ENCODE results near the gene CRY2.

Gene CRY2

DNA sequence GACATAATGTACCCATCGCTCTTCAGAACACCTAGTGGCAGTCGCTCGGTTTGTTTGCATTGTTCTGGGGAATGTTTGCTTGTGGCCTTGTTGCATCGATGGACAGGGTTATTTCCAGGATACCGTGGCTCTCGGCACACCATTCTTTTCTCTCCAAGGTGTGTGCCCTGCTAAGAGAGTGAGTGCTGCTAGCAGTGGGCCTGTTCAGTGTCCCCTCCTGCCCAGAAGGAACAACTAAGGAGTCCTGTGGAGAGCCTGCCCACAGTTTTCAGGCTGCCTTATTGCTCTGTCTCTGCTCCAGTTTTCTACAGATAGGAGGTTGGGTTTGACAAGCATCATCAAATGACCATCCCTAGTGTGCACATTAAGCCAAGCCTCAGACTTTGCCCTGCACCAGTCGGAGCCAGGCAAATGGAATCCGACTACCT, 1.4 kb downstream of the CRY2 start:
- DNase-seq (ENCODE audit: low read depth): no peak

DNA sequence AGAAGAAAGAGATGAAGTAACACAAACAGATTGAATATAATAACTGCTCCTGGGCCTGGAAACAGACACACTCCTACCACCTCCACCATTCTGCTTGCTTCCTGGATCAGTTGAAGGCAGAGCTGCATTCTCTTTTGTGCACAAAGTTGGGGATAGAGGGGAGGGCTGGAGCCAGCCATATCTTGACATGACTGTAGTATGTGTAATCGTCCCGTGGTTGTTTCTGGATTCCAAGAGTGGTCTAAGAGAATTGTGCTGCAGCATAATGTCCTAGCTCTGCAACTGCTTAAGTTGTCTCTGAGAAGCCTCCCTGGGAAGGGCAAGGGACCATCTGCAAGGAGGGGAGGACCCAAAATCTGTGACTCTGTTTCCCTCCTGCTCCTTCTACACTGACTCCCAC, 3.2 kb downstream of the CRY2 start:
- DNase-seq (ENCODE audit: low read depth): no peak

DNA sequence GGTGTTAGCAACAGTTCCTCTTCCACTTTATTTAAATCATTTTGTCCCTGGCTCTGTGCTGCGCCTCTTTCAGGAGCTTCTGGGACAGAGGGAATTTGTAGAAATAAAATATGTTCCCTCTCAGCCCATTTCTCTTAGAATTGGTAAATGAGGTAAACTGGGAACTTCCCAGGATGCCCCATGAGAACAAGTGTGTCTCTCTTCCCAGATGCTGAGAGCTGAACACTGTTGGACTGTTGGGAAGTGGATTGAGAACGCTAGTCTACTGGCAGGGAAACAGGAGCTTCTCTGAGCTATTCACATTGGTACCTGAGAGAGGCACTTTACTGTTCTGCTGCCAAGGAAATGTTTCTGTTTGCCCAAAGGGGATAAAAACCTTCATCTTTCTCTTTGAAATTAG, 4.0 kb downstream of the CRY2 start:
- DNase-seq (ENCODE audit: low read depth): no peak

DNA sequence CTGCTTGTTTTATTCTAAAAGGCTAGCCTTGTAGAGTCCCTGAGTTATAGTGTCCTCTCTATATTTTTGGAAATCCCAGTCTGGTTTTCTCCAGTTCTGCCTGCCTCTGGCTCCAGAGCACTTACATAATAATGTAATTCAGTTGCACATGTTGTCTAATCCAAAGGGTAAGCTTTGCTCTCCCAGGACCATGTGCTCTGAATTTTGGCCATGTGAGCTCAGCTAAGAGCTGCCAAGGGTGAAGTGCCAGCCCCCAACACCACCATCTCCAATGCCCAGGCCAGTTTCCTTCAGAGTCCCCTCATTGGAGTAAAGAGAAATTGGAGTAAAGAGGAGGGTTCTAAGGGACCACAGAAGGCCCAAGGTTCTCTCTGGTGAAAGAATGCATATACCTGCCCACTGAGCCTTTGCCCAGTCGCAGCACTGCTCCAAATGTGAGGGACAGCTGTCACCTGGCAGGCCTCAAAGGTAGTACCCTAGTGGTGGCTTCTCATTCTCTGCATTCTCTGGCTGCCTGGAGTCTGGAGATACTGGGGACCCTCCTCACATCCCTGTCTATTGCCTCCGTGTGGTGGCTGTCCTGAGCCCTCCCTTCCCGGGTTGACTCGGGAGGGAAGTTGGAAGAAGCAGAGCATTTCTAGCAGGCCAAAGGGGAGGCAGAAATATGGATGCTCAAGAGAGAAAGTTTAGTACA, 4.9 kb downstream of the CRY2 start:
- DNase-seq (ENCODE audit: low read depth): no peak

DNA sequence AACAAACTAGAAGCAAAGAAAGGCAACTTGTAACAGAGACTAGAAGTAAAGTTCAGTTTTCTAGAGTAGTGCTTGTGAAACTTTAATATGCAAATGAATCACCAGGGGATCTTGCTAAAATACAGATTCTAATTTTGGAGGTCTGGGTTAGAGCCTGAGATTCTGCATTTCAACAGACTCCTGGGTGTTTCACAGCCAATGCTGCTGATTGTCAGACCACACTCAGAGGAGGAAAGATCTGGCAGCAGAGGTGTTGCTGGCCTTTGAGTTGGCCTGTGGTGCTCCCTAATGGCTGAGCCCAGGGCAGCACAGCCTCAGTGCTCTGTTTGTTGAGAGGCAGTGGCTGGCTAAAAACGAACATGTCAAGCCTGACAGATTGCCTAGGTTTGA, 5.4 kb downstream of the CRY2 start:
- DNase-seq (ENCODE audit: low read depth): no peak

DNA sequence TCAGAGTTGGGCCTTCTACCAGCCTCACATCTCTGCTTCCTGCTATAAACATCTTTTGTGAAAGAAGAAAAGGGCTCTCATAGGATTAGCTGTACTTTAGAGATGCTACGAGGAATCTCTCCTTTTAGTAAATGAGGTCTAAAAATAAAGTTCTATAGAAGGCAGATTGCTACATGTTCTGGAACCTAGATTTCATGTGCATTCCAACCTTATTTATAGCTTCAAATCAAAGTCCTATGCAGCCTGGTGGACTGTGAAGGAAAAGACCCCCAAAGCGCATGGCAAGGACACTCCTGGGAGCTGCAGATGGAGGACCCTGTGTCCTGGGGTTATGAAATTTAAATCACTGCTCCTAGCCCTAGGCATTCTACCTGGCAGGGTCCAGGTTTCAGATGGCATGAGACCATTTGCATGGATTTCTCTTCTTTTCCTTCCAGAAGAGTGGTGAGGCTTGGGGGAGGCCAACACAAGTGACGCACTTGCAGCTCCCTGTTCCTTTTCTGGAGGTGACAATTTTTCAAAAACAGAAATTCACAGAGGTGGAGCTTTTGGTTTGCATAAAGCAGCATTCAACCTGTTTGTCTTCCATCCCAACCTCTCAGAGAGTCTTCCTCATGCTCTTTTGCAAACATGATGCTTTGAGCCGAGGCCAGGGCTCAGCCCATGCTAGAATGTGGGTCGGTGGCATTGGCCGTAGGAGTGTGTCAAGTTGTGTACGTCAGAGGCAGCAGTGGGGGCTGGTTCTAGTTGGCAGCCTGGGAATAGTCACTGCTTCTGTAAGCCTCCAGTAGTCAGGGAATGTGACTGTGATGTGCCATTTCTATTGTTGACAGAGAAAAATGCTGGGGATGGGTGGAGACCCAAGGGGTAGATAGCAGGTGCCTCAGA, 6.3 kb downstream of the CRY2 start:
- DNase-seq (ENCODE audit: low read depth): no peak

DNA sequence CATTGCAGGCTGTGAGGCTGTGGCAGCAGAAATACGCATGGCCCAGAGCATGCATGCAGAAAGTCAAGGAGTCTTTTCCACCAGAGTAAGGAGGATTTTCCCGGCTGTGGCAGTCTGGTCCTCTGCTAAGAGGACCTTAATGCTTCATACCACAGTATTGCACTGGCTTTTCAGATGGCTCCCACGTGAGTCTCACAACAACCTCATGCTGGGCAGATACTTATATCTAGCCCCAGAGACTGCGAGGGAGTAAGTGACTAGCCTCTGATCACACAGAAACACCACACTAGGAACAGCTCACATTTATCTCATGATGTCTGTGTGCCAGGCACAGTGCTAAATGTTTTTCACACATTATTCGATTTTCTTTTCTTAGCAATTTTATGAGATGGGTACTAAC, 8.0 kb downstream of the CRY2 start:
- DNase-seq (ENCODE audit: low read depth): no peak

DNA sequence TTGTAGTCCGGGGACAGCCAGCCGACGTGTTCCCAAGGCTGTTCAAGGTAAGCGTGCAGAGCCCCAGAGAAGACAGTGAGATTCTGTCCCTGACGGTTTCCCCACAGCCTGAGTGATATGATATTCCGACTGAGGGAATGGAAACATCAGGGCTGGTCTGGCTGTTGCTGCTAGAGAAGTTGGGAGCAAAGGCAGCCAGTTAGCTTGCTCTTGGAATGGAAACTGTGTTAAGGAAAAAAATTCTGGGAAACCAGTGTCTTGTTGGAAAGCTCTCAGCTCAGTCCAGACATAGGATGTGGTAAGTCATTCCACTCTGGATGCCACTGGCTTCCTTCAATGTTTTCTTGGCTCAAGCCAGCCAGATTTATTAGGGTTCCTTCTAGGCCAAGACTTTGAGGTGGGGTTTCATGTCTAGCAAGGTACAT, 8.8 kb downstream of the CRY2 start:
- no peak for DNase-seq (ENCODE audit: low read depth)

DNA sequence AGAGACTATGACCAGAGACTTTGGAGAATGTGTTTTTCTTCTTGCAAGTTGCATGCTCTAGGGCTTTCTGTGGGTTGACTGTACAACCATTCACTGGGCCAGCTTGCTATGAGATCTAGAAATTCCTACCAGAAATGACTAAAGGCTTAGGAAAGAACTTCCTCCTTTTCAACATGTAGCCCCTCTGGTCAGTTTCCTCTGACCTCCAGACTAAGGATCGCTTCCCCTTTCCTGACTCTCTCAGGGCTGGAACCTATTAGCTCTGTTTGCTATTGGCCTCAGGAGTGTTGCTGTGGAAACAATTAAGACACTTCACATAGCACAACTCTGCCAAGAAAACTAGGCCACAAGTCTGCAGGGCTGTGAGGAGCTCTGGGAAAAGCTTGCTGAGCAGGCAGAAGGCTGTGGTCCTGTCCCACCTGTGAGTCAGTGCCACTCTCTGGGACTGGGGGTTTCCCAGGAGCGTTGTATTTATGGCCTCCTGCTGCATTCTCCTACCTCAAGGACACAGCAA, 10.7 kb downstream of the CRY2 start:
- no peak for DNase-seq (ENCODE audit: low read depth)

DNA sequence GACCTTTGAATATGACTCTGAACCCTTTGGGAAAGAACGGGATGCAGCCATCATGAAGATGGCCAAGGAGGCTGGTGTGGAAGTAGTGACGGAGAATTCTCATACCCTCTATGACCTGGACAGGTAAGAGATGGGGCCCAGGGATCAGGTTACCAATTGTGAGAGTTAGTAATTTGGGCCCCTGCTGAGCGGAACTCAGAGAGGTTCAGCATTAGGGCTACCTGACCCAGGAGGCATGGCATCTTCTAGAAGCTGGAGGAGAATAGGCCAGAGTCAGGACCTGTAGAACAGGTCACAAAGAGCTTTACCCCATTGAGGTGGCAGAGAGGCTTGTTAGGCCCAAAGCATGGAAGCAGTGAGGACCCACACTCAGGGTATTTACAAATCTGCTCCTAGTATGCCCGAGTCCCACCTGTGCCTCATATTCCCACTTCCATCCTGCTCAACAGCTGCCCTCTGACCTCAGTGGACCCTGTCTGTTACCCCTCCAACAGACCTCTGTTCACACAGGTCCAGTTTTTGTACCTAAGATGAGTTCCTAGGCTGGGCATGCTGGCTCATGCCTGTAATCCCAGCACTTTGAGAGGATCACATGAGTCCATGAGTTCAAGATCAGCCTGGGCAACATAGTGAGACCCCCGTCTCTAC, 11.6 kb downstream of the CRY2 start:
- no peak for DNase-seq (ENCODE audit: low read depth)

DNA sequence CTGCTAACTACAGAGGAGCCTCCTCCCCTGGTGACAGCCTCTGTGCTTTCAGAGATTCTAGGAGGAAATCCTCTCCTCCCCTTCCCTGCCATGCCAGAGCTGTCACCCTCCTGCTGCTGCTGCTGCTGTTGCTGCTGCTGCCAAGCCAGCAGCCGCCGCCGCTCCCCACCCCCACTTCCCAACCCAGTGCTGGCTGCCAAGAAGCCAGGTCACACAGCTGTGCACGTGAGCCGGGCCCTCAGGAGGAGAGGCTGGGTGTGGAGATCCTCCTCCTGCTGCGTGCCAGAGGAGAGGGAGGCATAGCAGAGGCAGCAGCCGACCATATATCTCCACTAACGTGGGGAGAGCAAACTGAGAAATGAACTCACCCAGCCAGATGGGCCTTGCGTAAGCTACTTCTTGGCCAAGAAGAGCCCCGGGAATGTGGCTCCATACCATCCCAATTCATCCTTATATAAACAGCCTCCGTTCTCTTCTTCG, 12.4 kb downstream of the CRY2 start:
- DNase-seq (ENCODE audit: low read depth): no peak

DNA sequence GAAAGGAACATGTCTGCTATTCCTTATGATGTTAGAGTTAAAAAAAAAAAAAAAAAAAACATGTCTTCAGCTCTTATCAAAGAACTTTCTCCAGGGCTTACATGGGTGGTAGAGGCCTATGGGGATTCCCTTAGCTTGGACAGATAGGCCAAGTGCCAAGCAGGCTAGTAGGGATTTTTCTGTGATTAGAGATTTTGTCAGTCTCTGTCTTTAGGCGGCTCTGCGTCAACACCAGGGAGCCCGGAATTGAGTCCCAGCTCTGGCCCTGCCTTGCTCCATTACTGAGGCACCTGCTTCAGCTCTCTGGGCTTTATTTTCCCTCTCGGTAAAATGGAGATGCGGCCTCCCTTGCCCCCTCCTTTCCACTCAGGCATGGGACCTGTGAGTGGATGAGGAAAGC, 13.1 kb downstream of the CRY2 start:
- no peak for DNase-seq (ENCODE audit: low read depth)

DNA sequence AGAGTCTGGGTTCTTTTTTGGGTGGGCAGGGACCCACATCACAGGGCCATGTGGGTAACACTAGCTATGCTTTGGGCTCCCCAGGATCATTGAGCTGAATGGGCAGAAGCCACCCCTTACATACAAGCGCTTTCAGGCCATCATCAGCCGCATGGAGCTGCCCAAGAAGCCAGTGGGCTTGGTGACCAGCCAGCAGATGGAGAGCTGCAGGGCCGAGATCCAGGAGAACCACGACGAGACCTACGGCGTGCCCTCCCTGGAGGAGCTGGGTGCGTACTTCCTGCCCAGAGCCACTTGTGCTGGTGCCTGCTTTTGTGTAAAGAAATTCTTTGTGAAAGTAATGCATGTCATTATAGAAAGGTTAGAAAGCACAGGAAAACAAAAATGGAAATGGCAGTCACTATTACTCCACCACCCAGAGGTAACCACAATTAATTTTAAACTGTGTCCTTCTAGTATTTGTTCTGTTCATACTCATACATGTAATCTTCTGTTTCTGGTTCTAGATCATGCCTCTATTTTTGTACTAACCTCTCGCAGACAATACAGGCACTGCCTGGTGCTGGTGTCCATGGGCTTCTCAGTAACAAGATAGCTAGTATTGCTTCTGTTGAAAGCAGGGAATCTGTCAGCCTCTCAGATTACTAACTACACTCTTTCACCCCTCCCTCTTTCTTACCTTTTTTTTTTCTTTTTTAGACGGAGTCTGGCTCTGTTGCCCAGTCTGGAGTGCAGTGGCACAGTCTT, 13.7 kb downstream of the CRY2 start:
- DNase-seq (ENCODE audit: low read depth): no peak

DNA sequence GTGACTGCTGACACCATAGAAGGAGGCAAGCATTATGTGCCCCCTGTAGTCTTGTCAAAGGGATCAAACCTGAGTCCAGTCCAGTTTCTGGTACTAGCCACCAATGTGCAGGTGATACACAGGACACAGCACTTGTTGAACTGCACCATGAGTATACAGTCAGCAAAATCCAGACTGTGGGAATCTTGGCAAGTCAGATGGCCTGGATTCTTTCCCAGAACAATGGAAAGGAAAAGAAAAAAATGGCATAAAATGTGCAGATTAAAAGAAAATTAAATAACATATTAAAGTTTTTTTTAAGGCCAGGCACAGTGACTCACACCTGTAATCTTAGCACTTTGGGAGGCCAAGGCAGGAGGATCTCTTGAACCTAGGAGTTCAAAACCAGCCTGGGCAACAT, 16.8 kb downstream of the CRY2 start:
- DNase-seq (ENCODE audit: low read depth): no peak

DNA sequence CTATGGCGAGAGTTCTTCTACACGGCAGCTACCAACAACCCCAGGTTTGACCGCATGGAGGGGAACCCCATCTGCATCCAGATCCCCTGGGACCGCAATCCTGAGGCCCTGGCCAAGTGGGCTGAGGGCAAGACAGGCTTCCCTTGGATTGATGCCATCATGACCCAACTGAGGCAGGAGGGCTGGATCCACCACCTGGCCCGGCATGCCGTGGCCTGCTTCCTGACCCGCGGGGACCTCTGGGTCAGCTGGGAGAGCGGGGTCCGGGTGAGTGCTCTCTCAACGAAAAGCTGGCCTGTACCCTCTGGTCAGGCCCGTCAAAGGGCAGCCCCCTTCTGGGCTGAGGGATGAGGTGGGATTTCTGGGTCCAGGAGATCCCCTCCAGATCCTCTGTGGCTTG, 22.3 kb downstream of the CRY2 start:
- DNase-seq (ENCODE audit: low read depth): no peak

DNA sequence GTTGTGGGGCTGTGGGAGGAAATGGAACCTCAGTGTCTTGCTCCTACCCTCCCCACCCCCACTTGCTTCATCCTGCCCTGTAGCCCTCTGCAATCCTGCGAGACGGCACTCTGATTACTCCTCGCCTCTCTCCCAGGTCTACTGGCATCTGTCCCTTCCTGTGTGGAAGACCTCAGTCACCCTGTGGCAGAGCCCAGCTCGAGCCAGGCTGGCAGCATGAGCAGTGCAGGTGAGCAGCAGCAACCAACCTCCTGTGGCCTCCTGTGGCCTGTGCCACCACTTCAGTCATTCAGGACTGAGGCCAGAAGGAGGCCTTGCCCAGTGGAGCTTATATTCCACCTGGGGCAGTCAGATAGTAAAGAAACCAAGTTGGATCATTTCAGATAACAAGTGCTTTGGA, 23.4 kb downstream of the CRY2 start:
- DNase-seq (ENCODE audit: low read depth): no peak

DNA sequence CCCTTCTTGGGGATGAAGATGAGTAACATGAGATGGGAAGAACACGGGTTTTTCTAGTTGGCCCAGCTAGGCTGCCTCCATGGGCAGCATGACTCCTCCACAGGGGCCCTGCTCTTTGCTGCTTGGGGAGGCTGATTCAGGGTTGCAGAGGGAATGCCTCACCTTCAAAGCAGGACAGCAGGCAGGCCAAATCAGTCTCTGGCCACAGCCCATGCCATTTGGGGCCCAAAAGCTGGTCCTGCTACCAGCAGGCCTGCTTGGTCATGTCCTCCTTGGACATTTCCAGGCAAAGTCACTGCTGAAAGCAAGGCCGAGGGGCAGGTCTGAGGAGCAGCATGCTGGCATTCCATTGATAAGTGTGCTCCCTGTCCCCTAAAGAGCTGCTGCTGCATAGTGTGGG, 24.4 kb downstream of the CRY2 start:
- DNase-seq (ENCODE audit: low read depth): no peak

DNA sequence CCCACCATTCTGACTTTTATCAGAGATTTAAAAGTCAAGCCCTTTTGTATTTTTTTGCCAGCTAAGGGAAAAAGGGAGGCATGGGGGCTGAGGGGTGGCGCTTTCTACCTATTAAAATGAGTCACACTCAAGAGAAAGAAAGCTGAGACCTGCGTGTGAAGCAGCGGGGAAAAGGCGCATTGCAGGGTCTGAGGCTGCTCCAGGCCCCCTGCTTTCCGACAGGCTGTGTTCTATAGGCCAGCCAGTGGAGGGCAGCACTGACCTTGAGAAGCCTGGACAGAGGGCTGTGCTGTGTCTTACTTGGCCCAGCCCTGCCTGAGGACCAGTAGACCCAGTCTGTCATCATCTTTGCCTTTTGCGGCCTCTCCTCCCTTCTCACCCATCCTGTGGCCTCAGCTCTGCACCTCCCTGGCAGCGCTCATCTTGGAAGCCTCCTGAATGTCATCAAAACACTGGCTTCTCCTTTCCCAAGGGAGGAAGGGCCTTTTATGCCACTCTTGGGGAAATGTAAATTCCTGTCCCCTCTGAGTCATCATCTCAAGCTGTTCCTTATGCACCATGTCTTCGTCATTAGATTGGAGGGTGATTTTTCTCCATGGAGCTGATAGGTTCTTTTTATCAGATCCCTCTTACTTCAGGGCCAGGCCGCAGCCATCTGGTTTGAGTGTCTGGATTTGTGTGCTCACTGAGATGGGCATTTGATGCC, 25.5 kb downstream of the CRY2 start:
- no peak for DNase-seq (ENCODE audit: low read depth)

DNA sequence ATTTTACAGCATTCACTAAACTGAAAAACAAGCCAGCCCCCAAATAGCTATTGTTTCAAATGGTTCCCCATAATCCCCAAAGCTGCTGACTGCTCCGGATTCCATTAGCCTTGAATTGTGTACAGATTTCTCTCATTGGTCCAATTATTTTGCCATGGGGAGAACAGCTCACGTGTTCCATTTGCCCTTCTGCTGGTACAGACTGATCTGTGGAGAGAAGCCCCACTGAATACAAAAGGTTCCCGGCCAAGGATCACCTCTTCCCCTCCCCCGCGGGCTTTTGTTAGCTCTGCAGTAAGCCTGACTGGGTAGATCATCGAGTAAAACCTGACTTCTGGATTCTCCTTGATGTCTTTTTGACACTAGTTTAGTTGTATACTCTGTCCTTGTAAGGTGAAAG, 29.1 kb downstream of the CRY2 start:
- no peak for DNase-seq (ENCODE audit: low read depth)

DNA sequence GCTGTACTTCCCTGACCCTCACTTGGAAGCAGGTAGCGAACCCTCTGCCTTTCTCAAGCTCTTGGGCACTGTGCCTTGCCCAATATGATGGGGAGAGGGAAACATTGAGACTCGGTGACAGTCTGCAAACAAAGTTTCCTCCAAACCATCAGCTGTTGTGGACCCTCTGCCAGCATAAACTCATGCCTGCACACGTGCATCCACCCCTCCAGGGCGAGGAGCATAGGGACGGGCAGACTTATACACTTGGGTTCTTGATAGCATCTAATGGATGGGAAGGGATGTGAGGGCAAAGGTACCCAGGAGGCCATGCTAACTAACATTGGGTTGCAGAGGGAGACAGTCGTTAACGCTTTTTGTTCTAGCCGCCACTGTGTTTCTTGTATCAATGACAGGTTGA, 29.9 kb downstream of the CRY2 start:
- no peak for DNase-seq (ENCODE audit: low read depth)

DNA sequence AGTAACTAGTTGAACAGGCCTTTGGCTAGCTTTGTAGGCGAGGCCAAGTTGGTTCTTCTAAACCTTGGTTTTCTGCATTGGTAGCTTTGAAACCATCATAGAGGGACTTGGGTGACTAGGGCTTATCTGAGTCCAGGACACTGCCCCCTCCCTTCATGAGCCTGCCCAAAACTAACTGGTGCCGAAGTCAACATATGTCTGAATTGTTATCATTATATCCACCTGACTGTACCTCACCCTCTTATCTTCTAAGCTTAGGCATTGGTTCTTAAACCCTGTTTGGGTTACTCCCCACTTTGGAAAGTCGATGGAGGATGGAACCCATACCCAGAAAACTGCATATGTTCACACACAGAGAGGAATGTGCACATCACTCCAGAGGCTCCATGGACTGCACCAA, 30.6 kb downstream of the CRY2 start:
- no peak for DNase-seq (ENCODE audit: low read depth)

All from stimulated activated CD8-positive, alpha-beta memory T cell treated with anti-CD3 and anti-CD28 coated beads, Interleukin-4, amount 100 ng/mL, for 24 hours (primary cell).